Chondrocyte (in vitro differentiated cells): ENCODE measurements around the gene PUS10. TPM values are rescaled to one million over a fixed set of nuclear protein-coding genes. Genes with fewer than 3 reads are reported as not detected.
A peak's percentile ranks its signal among the peaks of the same experiment; 100 is the strongest.

Experiments
- DNase-seq: peaks from one replicate; pipeline ENCODE4 v3.0.0; 2021; ENCODE audit warnings: mixed read lengths, low spot score
- H3K27ac Mint-ChIP-seq: one replicate; pipeline ENCODE4 v1.8.0; 2021; ENCODE audit warnings: mild to moderate bottlenecking, moderate library complexity, mixed read lengths; ENCODE audit not compliant: unreplicated experiment
- H3K27me3 Mint-ChIP-seq: 2 replicates; pipeline ENCODE4 v1.8.0; 2021; ENCODE audit warnings: low read depth, mixed read lengths
- H3K36me3 Mint-ChIP-seq: 2 replicates; pipeline ENCODE4 v1.8.0; 2021; ENCODE audit warnings: low read depth, mixed read lengths
- H3K4me1 Mint-ChIP-seq: 2 replicates; pipeline ENCODE4 v1.8.0; 2021; ENCODE audit warnings: low read depth, mild to moderate bottlenecking, mixed read lengths
- H3K4me3 Mint-ChIP-seq: one replicate; pipeline ENCODE4 v1.8.0; 2021; ENCODE audit warnings: mild to moderate bottlenecking, moderate library complexity, mixed read lengths; ENCODE audit not compliant: unreplicated experiment
- H3K9me3 Mint-ChIP-seq: 2 replicates; pipeline ENCODE4 v1.8.0; 2021; ENCODE audit warnings: low read depth, mixed read lengths
- long read RNA-seq: library from polyadenylated mRNA; stranded (forward); transcript quantifications from one replicate; pipeline ENCODE4 v2.0.0, GENCODE V29; 2021
- total RNA-seq: library from RNA; stranded (reverse); gene quantifications from 3 replicates; pipeline ENCODE4 v1.2.1, GENCODE V29; 2021
- TF ChIP-seq, protein P1 (sequence below): fragments of 200-600 bp; sonication (generic); IDR thresholded peaks from 2 replicates; pipeline ENCODE4 v1.5.0; 2021; ENCODE audit warnings: antibody characterized with exemption, mild to moderate bottlenecking, moderate library complexity

The PUS10 gene, protein sequence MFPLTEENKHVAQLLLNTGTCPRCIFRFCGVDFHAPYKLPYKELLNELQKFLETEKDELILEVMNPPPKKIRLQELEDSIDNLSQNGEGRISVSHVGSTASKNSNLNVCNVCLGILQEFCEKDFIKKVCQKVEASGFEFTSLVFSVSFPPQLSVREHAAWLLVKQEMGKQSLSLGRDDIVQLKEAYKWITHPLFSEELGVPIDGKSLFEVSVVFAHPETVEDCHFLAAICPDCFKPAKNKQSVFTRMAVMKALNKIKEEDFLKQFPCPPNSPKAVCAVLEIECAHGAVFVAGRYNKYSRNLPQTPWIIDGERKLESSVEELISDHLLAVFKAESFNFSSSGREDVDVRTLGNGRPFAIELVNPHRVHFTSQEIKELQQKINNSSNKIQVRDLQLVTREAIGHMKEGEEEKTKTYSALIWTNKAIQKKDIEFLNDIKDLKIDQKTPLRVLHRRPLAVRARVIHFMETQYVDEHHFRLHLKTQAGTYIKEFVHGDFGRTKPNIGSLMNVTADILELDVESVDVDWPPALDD
- total RNA-seq = 5.1 to 7.9 TPM (median 5.7 TPM) in 3 replicates
- long read RNA-seq, partial matches to known transcripts = 1 of 9 reads
- long read RNA-seq, other reads (novel, unspliced or antisense) = 4 of 9 reads

DNA sequence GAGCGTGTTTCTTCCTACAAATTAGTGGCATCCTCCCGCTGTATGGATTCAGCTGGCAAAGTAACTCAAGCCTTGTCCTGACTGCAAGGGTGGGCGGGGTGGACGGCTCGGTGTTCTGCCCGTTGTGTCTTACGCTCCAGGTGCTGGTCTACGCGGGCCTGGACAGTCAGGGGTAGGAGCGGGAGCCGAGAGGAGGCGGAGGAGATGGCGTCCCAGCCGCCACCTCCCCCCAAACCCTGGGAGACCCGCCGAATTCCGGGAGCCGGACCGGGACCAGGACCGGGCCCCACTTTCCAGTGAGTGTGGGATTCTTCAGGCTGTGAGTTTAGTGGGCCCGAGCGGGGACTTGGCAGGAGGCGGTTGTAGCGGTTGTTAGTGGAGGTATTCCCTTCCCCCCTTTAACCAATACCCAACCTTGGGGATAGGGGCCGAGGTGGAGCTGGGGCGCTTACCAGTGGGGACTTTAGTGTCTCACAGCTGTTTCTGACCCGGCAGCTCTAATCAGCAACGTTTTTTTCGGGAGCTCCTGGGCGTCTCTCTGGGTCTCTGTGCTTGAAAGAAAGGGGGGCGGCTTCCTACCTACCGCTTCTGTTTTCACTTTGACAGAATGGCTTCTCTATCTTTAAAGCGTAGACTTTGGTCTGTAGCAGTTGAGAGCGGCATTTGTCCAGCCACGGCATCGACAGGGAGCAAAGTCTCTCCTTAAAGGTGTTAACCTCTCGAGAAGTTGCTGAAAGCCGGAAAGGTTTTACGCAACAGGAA lies at the start of gene PUS10, which contains the start of gene PEX13:
Gene PUS10, minus strand, starts transcription at position 700 of the 762 bp plus-strand sequence. CDS start 6,365 bp downstream, outside the sequence.
Gene PEX13, plus strand, starts transcription at position 165 of the 762 bp plus-strand sequence. Its CDS starts 40 bp downstream, at position 205.
- no peaks in the 10 kb centered on the region for H3K27me3 Mint-ChIP-seq
- H3K4me3 Mint-ChIP-seq = peak within 1 kb of the TSS; percentile 99
- TF ChIP-seq, protein P1, sequence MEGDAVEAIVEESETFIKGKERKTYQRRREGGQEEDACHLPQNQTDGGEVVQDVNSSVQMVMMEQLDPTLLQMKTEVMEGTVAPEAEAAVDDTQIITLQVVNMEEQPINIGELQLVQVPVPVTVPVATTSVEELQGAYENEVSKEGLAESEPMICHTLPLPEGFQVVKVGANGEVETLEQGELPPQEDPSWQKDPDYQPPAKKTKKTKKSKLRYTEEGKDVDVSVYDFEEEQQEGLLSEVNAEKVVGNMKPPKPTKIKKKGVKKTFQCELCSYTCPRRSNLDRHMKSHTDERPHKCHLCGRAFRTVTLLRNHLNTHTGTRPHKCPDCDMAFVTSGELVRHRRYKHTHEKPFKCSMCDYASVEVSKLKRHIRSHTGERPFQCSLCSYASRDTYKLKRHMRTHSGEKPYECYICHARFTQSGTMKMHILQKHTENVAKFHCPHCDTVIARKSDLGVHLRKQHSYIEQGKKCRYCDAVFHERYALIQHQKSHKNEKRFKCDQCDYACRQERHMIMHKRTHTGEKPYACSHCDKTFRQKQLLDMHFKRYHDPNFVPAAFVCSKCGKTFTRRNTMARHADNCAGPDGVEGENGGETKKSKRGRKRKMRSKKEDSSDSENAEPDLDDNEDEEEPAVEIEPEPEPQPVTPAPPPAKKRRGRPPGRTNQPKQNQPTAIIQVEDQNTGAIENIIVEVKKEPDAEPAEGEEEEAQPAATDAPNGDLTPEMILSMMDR = peak; percentile 3

DNA sequence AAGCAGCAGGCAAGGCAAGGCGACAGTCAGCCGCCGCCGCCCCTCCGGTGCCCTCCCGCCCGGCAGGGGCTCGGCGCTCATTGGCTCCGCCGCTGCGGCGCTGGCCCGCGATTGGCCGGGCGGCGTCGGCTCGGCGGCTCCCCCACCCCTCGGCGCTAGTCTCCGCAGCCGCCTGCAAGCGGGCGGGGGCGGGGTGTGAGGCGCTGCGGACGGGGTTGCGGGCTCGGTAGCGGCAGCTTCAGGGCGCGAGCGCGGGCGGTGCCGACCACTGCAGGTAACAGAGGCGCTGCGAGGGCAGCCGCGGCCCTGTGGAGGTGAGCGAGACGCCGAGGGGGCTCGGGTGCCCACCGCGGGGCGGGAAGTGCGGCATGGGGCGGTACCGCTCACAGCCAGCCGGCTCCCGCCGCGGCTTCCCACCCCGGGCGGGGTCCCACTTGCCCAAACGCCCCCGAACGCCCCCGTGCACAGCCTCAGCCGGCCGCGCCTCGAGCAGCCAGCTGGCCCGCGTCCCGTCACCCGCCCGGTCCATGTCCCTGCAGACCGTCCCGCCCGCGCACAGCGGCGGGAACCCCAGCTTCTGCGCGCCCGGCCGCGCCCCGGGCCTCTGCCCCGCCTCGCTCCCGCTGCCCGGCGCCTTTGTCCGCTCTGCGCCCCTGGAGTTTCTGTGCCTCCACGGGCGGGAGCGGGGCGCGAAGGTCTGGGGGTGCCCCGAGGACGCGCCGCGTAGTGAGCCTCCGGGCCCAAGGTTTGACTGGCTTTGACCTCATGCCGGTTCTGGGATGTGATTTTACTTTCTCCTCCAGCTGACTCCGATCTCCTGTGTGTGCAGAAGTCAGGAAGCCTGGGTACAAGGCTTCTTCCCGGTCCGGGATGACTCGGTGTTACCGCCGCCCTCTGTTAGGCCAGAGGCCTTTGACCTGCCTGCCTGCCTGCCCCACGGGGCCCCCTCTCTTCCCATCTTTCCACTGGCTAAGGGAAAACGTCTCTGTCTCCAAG lies 48.0 kb upstream of the PUS10 start, which contains the start of gene SANBR:
Gene SANBR, plus strand, starts transcription at position 158 of the 996 bp plus-strand sequence. CDS start 4,480 bp downstream, outside the sequence.
- Mint-ChIP-seq H3K9me3 (no peaks in the 10 kb centered on the region), H3K36me3 (peaks cover 2% of the 10 kb centered on the region), H3K27me3 (no peaks in the 10 kb centered on the region), H3K4me3 (peak within 1 kb of the TSS; percentile 98), H3K27ac (peak within 1 kb of the TSS; percentile 94), H3K4me1 (peaks cover 22% of the 10 kb centered on the region)
- no peak for DNase-seq
- TF ChIP-seq, protein P1 = peak; percentile 21

More for the DNA sequence above, at the start of gene PUS10, which contains the start of gene PEX13:
- peak within 1 kb of the TSS; percentile 99 for H3K27ac Mint-ChIP-seq
- H3K4me1 Mint-ChIP-seq = peaks cover 37% of the 10 kb centered on the region
- H3K9me3 Mint-ChIP-seq = peaks cover 8% of the 10 kb centered on the region
- no peak for DNase-seq
- peaks cover 10% of the 10 kb centered on the region for H3K36me3 Mint-ChIP-seq

DNA sequence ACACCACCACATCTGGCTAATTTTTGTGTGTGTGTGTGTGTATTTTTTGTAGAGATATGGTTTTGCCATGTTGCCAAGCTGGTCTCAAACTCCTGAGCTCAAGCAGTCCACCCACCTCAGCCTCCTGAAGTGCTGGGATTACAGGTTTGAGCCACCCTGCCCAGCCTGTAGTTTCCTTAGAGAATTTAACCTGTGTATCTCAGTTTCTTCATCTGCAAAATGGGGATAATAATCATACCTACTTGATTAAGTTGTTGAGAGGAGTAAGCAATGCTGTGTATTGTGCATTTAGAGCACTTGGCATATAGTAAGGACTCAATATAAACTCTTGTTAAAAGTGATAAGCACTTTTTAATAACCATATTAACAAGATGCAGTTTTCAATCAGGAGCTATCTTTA lies 41.3 kb upstream of the PUS10 start:
- TF ChIP-seq, protein P1 = no peak
- H3K4me1 Mint-ChIP-seq = peaks cover 8% of the 10 kb centered on the region
- peaks cover 6% of the 10 kb centered on the region for H3K36me3 Mint-ChIP-seq
- H3K27me3 Mint-ChIP-seq = no peaks in the 10 kb centered on the region
- no peak overlapping the region for H3K4me3 Mint-ChIP-seq
- no peak for DNase-seq
- no peak overlapping the region for H3K27ac Mint-ChIP-seq
- H3K9me3 Mint-ChIP-seq = no peaks in the 10 kb centered on the region

DNA sequence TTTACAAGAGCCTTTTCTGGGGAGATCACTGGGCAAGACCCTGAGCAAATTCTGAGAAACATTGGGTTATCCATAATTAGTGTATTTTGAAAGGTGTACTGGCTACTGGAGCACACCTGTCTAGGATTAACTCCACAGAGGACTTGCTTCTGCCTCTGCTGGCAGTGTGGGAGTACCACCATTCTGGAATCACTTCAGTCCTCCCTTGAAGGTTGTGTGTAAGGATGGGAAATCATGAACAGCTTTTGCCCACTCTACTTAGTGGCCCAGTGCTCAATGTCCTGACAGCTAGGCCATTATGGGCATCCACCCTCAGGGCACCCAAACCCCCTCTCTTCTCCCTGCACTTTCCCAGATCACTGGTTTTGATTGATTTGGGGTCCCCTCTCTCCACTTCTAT lies 39.5 kb upstream of the PUS10 start:
- no peaks in the 10 kb centered on the region for H3K27me3 Mint-ChIP-seq
- TF ChIP-seq, protein P1 = no peak
- H3K9me3 Mint-ChIP-seq = no peaks in the 10 kb centered on the region
- no peak overlapping the region for H3K27ac Mint-ChIP-seq
- H3K4me1 Mint-ChIP-seq = peaks cover 8% of the 10 kb centered on the region
- no peak overlapping the region for H3K4me3 Mint-ChIP-seq
- DNase-seq = no peak
- peaks cover 6% of the 10 kb centered on the region for H3K36me3 Mint-ChIP-seq
